ENCODE results near the gene CIP2A.

Gene CIP2A

DNA sequence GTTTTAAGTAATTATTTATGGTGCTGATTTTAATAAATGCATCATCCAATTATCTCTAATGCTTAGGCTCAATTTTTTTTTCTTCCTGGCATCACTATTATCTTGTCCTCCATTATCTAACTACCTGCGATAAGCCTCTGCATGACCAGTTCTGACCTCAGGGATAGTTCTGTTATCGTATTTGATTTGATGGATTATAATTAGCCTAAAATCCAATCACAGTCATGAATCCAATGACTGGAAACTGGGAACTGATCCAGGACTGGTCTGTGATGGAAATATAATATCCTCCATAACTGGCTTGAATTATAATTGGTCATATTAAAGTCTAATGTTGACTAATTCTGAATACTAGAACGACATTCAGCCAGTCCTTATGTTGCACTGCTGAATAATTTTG lies 80.0 kb downstream of the CIP2A start:
- DNase-seq: no peak

DNA sequence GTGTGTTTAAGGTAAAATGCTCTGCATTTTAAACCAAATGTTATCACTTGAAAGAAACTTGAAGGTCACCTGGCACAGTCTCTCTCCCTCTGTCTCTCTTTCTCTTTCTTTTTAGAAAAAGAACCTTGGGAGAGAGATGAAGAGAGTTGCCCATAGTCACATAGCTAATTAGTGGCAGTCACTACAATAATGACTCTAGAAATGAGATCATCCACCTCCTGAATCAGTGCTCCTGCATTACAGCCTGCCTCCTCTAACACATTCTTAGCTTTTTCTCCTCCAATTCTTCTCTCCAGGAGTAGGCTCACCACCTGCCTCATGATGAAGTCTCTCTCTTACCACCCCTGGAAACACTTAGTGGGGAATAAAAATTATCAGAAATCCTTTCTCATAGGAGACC lies 81.3 kb downstream of the CIP2A start:
- DNase-seq: no peak

DNA sequence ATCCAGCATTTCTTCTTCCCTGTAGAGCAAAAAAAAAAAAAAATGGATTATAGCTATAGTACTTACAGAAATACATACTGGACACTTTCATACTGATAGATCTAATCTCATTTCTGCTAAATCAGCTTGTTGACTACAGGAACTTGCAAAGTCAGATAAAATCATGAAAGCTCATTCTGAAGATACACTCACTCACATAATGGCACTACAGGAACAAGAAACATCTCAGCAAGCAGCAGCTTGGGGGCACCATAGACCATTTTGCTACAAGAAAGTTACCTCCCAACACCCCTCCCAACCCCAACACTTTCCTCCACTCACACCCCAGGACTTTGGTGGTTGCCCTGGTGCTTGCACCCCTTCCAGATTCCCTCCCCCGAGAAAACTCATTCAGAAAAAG lies 83.4 kb downstream of the CIP2A start:
- no peak for DNase-seq

DNA sequence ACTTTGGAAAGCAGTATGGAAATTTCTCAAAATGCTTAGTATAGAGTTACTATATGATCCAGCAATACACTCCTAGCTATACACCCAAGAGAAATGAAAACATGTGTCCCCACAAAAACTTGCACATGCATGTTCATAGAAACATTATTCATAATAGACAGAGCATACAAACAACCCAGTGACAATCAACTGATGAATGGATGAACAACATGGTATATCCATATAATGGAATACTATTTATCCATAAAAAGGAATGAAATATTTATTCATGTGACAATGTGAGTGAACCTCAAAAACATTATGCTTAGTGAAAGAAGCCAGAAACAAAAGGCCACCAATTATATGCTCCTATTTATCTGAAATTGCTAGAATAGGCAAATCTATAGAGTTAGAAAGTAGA lies 85.5 kb downstream of the CIP2A start:
- DNase-seq: no peak

DNA sequence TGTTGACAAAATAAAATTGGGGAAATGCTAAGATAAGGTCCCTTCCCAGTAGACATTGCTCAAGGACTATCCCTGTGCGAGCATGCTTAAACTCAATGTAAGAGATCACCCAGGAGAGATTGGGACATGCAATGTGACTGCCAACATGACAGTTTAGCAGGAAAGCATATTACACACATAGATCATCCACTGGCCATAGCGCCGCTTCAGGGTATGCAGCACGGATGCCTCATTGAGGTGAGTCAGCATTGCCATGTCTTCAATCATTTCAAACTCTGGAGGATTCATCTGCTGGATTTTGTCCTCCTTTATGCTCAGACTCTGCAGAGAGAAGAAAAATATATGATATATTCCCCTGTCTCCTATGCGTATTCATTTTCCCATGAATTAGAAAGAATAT lies 87.7 kb downstream of the CIP2A start:
- DNase-seq: no peak

DNA sequence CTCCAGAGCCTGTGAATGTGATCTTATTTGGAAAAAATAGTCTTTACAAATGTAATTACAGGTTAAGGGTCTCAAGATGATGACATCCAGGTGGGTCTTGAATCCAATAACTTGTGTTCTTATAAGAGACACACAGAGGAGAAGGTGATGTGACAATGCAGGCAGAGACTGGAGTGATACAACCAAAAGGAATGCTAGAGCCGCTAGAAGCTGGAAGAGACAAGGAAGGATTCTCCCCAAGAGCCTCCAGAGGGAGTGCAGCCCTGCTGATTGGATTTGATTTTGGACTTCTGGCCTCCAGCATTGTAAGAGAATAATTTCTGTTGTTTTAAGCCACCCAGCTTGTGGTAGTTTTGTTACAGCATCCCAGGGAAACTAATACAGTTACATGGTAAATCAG lies 88.5 kb downstream of the CIP2A start:
- DNase-seq: no peak
